LNCaP clone FGC (cell line): Measurements from ENCODE around the gene MTMR3.
A peak's percentile ranks its signal among the peaks of the same experiment; 100 is the strongest.

Source experiments
- DNase-seq: peaks from one replicate; pipeline ENCODE4 v3.0.0-alpha.2; 2011; ENCODE audit warnings: low read depth
- H3K4me3 ChIP-seq: 2 replicates; pipeline ENCODE4 v1.5.1; 2011; ENCODE audit warnings: mild to moderate bottlenecking, low read depth, low read length, control low read depth
- TF ChIP-seq, protein P1 (sequence below): IDR thresholded peaks from 2 replicates; pipeline ENCODE4 v1.5.1; 2012; ENCODE audit warnings: mild to moderate bottlenecking; ENCODE audit not compliant: control insufficient read depth, insufficient read depth; ENCODE audit errors: extremely low read depth

The MTMR3 gene

DNA sequence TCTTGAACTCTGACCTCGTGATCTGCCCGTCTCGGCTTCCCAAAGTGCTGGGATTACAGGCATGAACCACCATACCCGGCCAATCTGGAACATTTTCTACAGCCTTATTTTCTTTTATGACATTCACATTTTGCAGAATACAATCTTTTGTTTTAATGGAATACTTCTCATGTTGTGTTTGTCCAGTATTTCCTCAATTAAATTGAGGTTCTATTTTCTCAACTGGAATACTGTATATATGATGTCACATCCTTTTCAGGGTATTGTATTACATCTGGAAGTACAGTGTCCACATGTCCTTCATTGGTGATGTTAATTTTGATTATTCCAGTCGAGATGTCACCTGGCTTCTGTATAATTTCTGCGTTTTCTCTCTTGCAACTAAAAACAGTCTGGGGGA lies 106.5 kb downstream of the MTMR3 start:
- H3K4me3 ChIP-seq: no peak overlapping the region
- DNase-seq: no peak
- TF ChIP-seq, protein P1, sequence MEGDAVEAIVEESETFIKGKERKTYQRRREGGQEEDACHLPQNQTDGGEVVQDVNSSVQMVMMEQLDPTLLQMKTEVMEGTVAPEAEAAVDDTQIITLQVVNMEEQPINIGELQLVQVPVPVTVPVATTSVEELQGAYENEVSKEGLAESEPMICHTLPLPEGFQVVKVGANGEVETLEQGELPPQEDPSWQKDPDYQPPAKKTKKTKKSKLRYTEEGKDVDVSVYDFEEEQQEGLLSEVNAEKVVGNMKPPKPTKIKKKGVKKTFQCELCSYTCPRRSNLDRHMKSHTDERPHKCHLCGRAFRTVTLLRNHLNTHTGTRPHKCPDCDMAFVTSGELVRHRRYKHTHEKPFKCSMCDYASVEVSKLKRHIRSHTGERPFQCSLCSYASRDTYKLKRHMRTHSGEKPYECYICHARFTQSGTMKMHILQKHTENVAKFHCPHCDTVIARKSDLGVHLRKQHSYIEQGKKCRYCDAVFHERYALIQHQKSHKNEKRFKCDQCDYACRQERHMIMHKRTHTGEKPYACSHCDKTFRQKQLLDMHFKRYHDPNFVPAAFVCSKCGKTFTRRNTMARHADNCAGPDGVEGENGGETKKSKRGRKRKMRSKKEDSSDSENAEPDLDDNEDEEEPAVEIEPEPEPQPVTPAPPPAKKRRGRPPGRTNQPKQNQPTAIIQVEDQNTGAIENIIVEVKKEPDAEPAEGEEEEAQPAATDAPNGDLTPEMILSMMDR: no peak

DNA sequence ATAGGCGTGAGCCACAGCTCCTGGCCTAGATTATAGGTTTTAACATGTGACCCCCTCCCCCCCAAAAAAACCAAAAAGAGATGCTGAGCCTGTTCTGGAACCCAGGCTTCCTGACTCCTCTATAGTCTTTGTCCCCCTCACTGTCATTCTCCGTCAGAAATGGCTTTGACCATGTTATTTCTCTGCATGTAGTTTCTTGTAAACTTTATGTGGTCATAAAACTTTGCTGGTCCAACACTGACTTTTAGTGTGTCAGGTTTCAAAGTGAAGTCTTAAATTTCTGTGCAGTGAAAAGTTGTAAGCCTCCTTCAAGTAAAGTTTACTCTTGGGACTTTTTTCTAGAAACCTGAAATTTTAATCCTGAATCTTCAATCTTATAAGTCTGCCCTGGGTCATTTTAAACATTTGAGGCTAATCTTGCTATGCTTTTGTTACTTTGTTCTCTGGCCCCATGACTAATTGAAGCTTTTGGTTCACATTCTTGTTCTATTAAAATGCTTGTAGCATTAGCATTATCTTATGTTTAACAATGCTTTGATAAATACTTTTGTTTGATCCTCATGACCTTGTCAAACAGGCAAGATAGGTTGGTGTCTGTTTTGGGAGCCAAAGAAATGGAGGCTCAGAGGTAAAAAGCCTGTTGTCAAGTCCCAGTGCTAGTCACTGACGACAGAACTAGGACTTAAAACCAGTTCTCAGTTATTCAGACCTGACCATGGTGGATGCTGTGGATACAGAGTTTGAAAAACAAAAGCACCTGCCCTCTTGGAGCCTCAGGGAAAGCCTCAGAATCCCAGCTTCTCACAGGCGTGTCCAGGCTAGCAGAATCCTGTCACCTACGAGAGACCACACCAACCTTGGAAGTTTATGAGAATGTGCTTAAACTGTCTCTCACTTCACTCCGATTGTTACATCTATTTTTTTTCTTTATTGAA lies 109.6 kb downstream of the MTMR3 start:
- TF ChIP-seq, protein P1: no peak
- no peak overlapping the region; the same call in 1 of the 2 replicates for H3K4me3 ChIP-seq
- peak; percentile 45 for DNase-seq

DNA sequence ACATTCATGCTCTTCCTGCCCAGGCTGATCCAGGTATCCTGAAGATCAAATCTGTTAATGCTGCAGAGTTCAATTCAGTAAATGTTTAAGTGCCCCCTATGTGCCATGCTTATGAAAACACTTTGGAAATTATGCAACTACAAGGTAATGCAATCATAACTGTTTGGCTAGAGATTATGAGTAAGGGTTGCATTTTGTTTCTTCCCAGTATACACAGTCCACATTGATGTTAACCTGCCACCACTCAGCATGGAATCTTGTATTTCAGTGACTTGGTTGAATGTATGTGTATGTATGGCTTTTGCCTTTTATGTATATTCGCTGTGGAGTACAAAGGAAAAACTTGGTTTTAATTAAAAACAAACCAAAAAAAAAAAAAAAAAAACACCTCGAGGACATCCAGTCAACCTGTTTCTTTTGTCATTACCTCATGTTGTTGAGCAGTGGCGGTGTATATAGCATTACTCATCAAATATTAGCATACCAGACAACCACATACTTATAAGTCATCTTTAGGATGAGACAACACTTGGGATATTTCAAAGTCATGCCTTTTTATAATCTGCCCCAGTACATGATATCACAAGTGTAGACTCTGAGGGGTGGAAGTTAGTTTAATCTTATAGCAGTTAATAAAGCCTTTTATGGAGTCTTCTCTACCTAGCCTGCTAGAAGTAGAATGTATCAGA lies 111.2 kb downstream of the MTMR3 start:
- DNase-seq: no peak
- TF ChIP-seq, protein P1: peak; percentile 33; the same call in 1 of the 2 replicates

DNA sequence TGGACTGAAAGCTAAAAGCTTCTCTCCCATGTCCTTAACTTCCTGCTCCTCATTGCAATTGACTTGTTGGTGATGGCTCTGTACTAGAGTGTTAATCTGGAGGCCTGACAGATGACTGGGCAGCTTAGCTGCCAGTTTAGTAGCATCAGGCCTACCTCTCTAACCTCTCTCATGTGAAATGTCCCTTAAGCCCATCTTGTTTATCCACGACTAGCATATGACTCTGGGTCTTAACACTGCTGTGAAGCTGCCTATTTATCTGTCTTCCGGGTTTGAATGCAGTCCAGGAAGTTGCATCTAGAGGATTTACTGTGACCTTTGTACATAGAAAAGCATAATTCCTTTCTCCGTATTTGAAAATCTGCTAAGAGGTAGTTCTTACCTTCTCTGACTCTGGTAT lies 112.0 kb downstream of the MTMR3 start:
- TF ChIP-seq, protein P1: no peak
- H3K4me3 ChIP-seq: no peak overlapping the region
- DNase-seq: peak; percentile 59

More for the DNA sequence above, 111.2 kb downstream of the MTMR3 start:
- no peak overlapping the region for H3K4me3 ChIP-seq

DNA sequence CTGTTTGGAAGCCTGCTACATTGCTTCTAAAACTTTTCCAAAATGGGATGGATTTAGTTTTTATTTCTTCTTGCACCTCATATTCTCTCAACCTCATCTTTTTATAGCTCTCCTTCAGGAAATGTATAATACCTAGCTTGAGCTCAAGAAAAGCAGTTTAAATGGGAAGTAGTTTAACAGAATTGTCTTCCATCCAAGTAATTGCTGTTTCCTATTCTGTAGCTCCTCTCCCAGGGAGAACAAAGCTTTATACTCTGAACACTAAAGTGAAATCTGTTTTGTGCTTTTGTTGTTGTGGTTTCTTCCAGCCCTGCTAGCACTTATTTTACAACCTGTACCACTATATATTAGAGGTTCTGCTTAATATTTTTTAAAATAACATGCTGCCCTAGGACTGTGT lies 114.1 kb downstream of the MTMR3 start:
- TF ChIP-seq, protein P1: no peak
- no peak overlapping the region for H3K4me3 ChIP-seq
- DNase-seq: no peak

DNA sequence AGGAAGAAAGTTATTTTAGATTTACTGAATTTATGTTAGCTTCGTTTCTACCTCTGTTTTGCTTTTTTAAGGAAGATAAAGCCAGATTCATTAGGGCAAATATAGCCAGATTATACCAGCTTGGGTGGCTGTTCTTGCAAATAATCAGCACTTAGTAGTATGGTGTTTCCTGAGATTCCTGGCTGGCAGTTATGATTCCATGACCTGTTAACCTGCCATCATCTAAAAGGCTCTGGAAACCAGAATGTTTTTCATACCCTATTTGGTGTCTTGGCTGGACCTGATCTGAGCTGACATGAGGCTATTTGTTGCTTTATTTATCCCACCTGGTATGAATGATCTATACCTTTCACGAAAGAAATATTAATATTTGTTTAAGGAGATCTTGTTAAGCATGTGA lies 114.5 kb downstream of the MTMR3 start:
- no peak for DNase-seq
- H3K4me3 ChIP-seq: no peak overlapping the region
- TF ChIP-seq, protein P1: no peak
